GM12875 (cell line): ENCODE results near the gene DNAJC5.

Source experiments
- H3K4me3 ChIP-seq: one replicate; pipeline ENCODE4 v1.5.1; 2011; ENCODE audit warnings: low read depth, low read length, control low read depth
- TF ChIP-seq, protein P1 (sequence below): IDR thresholded peaks from 2 replicates; pipeline ENCODE4 v1.5.1; 2011; ENCODE audit warnings: low read depth, mild to moderate bottlenecking, control low read depth, inconsistent platforms, low read length, moderate library complexity, borderline replicate concordance; ENCODE audit not compliant: insufficient read depth

Gene DNAJC5

DNA sequence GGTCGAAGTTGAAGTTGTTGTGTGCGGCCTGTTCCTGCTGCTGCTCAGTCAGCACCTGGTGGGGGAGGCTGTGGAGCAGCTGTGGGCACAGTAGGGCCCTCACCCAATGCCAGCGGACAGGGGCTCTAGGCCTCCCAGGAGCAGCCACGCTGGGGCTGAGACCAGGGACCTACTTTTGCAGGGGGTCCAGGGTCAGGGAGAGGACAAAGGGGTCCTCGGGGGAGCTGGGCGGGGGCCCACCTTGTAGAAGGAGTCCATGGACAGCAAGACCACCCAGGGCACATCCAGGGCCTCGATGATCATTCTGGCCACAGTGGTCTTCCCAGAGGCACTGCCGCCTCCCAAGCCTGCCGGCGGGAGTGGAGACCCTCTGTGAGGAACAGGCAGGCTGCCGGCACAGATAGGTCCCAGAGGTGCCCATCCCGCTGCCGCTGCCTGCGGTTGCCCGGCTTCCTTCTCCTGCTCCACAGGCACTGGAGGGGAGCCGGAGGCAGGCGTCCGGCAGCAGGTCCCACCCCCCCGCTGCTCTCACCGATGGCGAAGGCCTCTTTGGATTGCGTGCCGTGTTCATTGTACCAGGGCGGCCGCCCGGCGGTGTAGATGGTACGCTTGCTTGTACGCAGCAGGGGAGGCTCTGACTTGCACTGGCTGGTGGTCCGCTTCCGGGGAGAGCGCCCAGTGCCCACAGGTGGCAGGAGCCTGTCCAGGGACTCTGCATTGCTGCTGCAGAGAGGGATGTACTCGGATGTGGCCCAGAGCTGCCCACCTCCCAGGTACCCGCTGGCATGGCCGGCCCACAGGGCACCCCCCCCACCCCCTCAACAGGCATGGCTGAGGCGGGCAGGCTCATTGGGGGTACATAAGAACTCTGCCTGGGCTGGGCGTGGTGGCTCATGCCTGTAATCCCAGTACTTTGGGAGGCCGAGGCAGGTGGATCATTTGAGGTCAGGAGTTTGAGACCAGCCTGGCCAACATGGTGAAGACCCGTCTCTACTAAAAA is 51.3 kb downstream of the DNAJC5 start:
- no peak overlapping the region for H3K4me3 ChIP-seq
- TF ChIP-seq, protein P1, sequence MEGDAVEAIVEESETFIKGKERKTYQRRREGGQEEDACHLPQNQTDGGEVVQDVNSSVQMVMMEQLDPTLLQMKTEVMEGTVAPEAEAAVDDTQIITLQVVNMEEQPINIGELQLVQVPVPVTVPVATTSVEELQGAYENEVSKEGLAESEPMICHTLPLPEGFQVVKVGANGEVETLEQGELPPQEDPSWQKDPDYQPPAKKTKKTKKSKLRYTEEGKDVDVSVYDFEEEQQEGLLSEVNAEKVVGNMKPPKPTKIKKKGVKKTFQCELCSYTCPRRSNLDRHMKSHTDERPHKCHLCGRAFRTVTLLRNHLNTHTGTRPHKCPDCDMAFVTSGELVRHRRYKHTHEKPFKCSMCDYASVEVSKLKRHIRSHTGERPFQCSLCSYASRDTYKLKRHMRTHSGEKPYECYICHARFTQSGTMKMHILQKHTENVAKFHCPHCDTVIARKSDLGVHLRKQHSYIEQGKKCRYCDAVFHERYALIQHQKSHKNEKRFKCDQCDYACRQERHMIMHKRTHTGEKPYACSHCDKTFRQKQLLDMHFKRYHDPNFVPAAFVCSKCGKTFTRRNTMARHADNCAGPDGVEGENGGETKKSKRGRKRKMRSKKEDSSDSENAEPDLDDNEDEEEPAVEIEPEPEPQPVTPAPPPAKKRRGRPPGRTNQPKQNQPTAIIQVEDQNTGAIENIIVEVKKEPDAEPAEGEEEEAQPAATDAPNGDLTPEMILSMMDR = no peak

DNA sequence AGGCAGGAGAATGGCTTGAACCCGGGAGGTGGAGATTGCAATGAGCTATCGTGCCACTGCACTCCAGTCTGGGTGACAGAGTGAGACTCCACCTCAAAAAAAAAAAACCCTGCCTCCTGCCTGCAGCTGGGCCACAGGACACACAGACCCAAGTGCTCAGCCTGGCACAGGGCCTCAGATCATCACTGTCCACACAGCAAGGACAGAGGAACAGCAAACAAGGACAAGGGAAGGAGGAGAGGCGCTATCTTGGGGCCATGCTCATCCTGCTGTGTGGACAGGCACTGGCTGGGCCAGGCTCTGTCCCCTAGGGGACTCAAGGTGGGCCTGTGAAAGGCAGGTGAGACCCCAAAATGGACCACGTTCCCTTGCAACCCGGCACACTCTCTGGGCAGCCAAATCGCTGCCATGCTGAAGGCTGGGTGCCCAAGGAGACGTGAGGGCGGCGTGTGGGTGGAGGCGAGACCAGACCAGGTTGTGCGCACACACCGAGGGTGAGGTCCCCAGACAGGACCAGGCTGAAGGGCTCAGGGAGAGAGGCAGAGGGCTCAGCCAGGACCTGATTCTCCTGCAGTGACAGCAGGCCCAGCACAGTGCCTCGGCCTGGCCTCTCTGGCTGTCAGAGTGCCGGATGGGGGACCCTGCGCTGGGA is 52.2 kb downstream of the DNAJC5 start:
- TF ChIP-seq, protein P1 = no peak
- H3K4me3 ChIP-seq = no peak overlapping the region

GRCh38 chr20:63947638-63948456 is 52.9 kb downstream of the DNAJC5 start:
- TF ChIP-seq, protein P1 = no peak
- H3K4me3 ChIP-seq = no peak overlapping the region

DNA sequence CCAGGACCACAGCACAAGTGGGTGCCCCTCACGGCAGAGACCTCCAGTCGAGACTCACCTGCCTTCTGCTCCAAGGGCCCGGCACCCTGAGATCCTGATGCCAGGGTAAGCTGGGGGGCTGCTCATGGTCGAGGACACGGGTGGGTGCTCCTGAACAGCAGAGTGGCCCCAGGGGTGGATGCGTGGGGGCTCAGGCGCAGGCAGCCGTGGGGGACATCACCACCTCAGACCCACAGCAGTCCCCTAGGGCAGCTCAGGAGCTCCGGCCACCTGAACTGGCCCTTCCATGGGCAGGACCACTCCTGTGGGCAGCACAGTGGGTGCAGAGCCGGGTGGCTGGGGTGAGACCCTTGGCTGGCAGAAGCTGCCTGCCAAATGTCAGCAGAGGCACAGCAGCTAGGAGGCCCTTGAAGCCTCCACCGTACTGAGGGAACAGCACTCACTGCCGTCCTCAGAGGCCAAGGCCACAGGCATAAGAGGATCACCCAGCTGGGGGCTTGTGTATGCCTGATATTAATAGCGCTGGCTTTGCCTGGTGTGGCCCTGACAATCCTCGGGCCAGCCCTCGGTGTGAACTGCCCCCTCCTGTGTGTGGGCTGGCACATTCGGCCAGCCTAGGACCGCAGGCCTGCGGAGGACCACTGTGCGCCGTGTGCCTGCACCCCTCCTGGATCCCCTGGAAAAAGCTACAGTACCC is 55.9 kb downstream of the DNAJC5 start:
- H3K4me3 ChIP-seq = no peak overlapping the region
- TF ChIP-seq, protein P1 = no peak

DNA sequence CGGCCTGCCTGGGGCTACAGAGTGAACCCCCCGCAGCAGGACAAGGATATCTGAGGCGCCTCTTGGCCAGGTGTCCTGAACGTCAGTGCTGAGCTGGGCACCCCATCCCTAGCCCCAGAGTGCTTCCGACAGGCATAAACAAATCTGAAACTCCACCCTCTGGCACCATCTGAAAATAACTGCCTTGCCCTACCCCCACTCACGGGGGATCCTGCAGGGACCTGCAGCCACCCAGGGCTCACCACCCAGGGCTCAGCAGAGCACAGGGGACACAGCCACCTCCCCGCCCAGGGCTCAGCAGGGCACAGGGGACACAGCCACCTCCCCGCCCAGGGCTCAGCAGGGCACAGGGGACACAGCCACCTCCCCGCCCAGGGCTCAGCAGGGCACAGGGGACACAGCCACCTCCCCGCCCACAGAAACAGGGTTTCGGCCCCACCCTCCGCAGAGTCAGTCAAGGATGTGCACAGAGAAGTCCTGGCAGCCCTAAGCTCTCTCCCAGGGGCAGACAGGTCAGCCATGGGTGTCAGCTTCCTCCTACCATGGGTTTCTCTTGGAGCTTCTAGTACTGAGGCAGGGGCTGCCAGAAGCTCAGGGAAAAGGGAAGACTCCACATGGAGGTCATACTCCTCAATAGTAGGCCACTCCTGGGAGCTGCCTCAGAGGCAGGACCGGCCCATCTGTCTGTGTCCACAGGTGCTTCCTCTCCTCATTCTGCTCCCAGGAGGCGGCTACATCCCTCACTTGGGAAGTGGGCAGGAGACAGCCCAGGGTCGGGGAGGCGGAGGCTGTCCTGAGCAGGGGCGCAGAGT is 56.7 kb downstream of the DNAJC5 start:
- TF ChIP-seq, protein P1 = no peak
- no peak overlapping the region for H3K4me3 ChIP-seq

DNA sequence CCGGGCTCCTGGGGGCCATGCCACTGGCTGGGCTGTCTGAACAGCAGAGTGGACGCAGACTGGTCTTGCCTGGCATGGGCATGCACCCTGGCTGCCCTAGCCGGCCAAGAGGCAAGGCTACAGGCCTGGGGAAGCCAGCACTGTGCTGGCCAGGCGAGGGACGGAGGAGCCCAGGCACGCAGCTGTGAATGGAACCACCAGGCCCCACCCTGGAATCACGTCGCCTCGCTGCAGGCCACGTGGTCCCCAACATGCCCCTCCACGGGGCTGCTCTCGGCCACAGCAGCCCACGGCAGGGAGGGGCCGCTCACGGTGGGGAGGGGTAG is 57.2 kb downstream of the DNAJC5 start:
- TF ChIP-seq, protein P1 = no peak
- no peak overlapping the region for H3K4me3 ChIP-seq
